Measurements from ENCODE around the gene SLC1A5.

Gene SLC1A5

GRCh38 chr19:46727757-46728156 is 60.6 kb downstream of the SLC1A5 start:
- Histone ChIP-seq H3K79me2 (ENCODE audit: insufficient read depth, low read depth) (no peaks in the 10 kb centered on the region; the same call in 1 of the 2 replicates), H3K4me3 (IDR thresholded peaks at IDR 0.05; ENCODE audit: insufficient read depth, low read depth, low read length) (no peak overlapping the region), H2AFZ (ENCODE audit: low read depth) (no peak overlapping the region), H3K9ac (no peak overlapping the region), H3K4me2 (no peak overlapping the region), H4K20me1 (ENCODE audit: insufficient read depth) (no peaks in the 10 kb centered on the region), H3K27ac (no peak overlapping the region), H3K4me1 (ENCODE audit: low read depth, poor library complexity, severe bottlenecking) (peaks cover 16% of the 10 kb centered on the region), H3K27me3 (ENCODE audit: insufficient read depth, low read depth) (no peaks in the 10 kb centered on the region), H3K36me3 (ENCODE audit: insufficient read depth) (peaks cover 7% of the 10 kb centered on the region; the same call in 1 of the 2 replicates)
- no peak for TF ChIP-seq CTCF (conservative IDR thresholded peaks at IDR 0.05; ENCODE audit: low read depth, low read length)

GRCh38 chr19:46726971-46727501 is 61.4 kb downstream of the SLC1A5 start:
- no peak for TF ChIP-seq CTCF (conservative IDR thresholded peaks at IDR 0.05; ENCODE audit: low read depth, low read length)
- H3K4me3 ChIP-seq (IDR thresholded peaks at IDR 0.05; ENCODE audit: insufficient read depth, low read depth, low read length) = no peak overlapping the region
- no peaks in the 10 kb centered on the region; the same call in 1 of the 2 replicates for H3K79me2 ChIP-seq (ENCODE audit: insufficient read depth, low read depth)
- H3K4me2 ChIP-seq = no peak overlapping the region
- H4K20me1 ChIP-seq (ENCODE audit: insufficient read depth) = no peaks in the 10 kb centered on the region
- no peak overlapping the region for H3K9ac ChIP-seq
- peaks cover 7% of the 10 kb centered on the region; the same call in 1 of the 2 replicates for H3K36me3 ChIP-seq (ENCODE audit: insufficient read depth)
- peaks cover 12% of the 10 kb centered on the region for H3K4me1 ChIP-seq (ENCODE audit: low read depth, poor library complexity, severe bottlenecking)
- H3K27me3 ChIP-seq (ENCODE audit: insufficient read depth, low read depth) = no peaks in the 10 kb centered on the region
- H3K27ac ChIP-seq = no peak overlapping the region
- no peak overlapping the region for H2AFZ ChIP-seq (ENCODE audit: low read depth)

- Histone ChIP-seq H3K27ac (no peak overlapping the region), H4K20me1 (ENCODE audit: insufficient read depth) (no peaks in the 10 kb centered on the region), H3K4me1 (ENCODE audit: low read depth, poor library complexity, severe bottlenecking) (peaks cover 7% of the 10 kb centered on the region), H3K79me2 (ENCODE audit: insufficient read depth, low read depth) (no peaks in the 10 kb centered on the region), H3K9ac (no peak overlapping the region), H3K4me2 (no peak overlapping the region), H3K4me3 (IDR thresholded peaks at IDR 0.05; ENCODE audit: insufficient read depth, low read depth, low read length) (no peak overlapping the region), H2AFZ (ENCODE audit: low read depth) (no peak overlapping the region), H3K27me3 (ENCODE audit: insufficient read depth, low read depth) (no peaks in the 10 kb centered on the region), H3K36me3 (ENCODE audit: insufficient read depth) (peaks cover 7% of the 10 kb centered on the region; the same call in 1 of the 2 replicates)
- no peak for TF ChIP-seq CTCF (conservative IDR thresholded peaks at IDR 0.05; ENCODE audit: low read depth, low read length)
Measured at GRCh38 chr19:46726551-46726950, 61.8 kb downstream of the SLC1A5 start.

- H3K36me3 ChIP-seq (ENCODE audit: insufficient read depth) = peaks cover 7% of the 10 kb centered on the region; the same call in 1 of the 2 replicates
- H3K4me1 ChIP-seq (ENCODE audit: low read depth, poor library complexity, severe bottlenecking) = peaks cover 1% of the 10 kb centered on the region
- no peaks in the 10 kb centered on the region for H4K20me1 ChIP-seq (ENCODE audit: insufficient read depth)
- no peaks in the 10 kb centered on the region for H3K79me2 ChIP-seq (ENCODE audit: insufficient read depth, low read depth)
- H3K9ac ChIP-seq = no peak overlapping the region
- H2AFZ ChIP-seq (ENCODE audit: low read depth) = no peak overlapping the region
- H3K27me3 ChIP-seq (ENCODE audit: insufficient read depth, low read depth) = no peaks in the 10 kb centered on the region
- H3K4me2 ChIP-seq = no peak overlapping the region
- no peak overlapping the region for H3K27ac ChIP-seq
- no peak overlapping the region for H3K4me3 ChIP-seq (IDR thresholded peaks at IDR 0.05; ENCODE audit: insufficient read depth, low read depth, low read length)
- no peak for TF ChIP-seq CTCF (conservative IDR thresholded peaks at IDR 0.05; ENCODE audit: low read depth, low read length)
Measured at GRCh38 chr19:46725859-46726393, 62.5 kb downstream of the SLC1A5 start.
